Measurements from ENCODE around the gene RELN.

DNA sequence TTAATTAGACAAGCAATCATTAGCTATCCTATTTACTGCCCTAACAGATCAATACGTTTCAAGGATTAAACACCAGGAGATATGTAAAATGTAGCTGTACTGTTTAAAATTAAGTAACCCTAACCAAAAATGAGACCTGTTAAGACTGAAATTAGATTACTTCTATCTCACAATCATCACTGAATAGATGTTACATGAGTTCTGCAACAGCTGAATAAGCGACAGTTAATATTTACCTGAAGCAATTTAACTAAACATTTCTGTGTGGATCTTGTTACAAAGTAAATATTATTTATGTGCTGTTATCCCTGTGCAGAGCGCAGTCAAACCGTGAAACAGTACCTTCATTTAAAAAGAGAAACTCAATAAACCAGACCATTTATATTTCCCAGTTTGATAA is 122.5 kb downstream of the RELN start:
- no peak for TF ChIP-seq CTCF (IDR thresholded peaks at IDR 0.05 in 4 of 5, conservative IDR thresholded peaks at IDR 0.05 in 1 of 5)
- no peak for TF ChIP-seq POLR2A (IDR thresholded peaks at IDR 0.05)

Data from gastrocnemius medialis (tissue), 4 donors.